ENCODE measurements around the gene SPNS2. TPM values are rescaled to one million over a fixed set of nuclear protein-coding genes. Genes with fewer than 3 reads are reported as not detected.

Gene SPNS2
- total RNA-seq, 1 donor from 2014 or later: 0.34 TPM

DNA sequence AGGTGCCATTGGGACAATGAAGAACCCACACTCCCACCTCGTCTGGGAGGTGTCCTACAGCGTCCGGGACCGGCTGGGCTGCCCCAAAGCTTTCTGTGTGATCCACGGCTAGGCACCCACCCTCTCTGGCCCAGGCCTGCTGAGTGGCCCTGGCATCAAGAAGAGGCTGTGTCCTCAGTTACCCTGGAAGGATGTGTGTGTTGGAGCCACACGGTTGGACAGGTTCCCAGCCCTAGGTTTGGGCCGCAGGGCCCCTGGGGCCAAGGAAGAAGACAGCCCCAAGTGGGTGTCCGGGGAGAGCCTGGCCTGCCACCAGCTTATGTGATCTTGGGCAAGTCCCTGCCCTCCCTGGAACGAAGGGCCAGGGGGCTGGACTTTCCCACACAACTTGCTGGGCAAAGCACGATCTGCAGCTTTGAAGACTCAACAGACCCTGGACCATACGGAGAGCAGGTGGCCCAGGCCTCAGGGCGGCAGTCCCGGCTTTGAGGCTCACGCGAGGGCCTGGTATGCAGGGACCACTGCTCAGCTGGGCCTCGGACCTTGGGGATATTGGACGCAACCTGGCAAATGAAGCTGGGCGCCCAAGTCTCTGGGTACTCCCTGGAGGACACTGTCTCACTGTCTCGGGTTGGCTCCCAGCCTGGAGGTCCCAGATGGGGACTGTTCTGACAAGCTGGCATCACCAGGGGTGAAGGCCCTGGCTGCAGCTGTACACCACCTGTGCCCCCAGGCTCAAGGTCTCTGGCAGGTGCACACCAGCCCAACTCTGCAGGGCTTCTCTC is 39.0 kb downstream of the SPNS2 start:
- Histone ChIP-seq H3K79me2 (ENCODE audit: low read depth) (no peaks in the 10 kb centered on the region), H3K27ac (no peak overlapping the region), H3K9ac (no peak overlapping the region), H3K36me3 (no peaks in the 10 kb centered on the region), H3K9me3 (ENCODE audit: low read depth) (no peaks in the 10 kb centered on the region), H3F3A (ENCODE audit: low read depth) (peaks cover 3% of the 10 kb centered on the region), H3K4me3 (no peak overlapping the region), H3K27me3 (no peaks in the 10 kb centered on the region), H3K4me1 (peaks cover 22% of the 10 kb centered on the region), H4K20me1 (ENCODE audit: low read depth) (no peaks in the 10 kb centered on the region), H2AFZ (replicated peaks) (no peak overlapping the region), H3K4me2 (no peak overlapping the region)
- TF ChIP-seq EZH2 (IDR thresholded peaks at IDR 0.05) (no peak), EZH2phosphoT487 (IDR thresholded peaks at IDR 0.05) (no peak)
- no peak overlapping the region for H3K4me3 Mint-ChIP-seq
- H3K4me1 Mint-ChIP-seq: no peaks in the 10 kb centered on the region
- H3K27me3 Mint-ChIP-seq (ENCODE audit: insufficient read depth, low read depth): peaks cover 3% of the 10 kb centered on the region
- peaks cover 3% of the 10 kb centered on the region for H3K36me3 Mint-ChIP-seq
- no peak for DNase-seq (ENCODE audit: low spot score)
- no peaks in the 10 kb centered on the region for H3K9me3 Mint-ChIP-seq
- H3K27ac Mint-ChIP-seq: no peak overlapping the region

DNA sequence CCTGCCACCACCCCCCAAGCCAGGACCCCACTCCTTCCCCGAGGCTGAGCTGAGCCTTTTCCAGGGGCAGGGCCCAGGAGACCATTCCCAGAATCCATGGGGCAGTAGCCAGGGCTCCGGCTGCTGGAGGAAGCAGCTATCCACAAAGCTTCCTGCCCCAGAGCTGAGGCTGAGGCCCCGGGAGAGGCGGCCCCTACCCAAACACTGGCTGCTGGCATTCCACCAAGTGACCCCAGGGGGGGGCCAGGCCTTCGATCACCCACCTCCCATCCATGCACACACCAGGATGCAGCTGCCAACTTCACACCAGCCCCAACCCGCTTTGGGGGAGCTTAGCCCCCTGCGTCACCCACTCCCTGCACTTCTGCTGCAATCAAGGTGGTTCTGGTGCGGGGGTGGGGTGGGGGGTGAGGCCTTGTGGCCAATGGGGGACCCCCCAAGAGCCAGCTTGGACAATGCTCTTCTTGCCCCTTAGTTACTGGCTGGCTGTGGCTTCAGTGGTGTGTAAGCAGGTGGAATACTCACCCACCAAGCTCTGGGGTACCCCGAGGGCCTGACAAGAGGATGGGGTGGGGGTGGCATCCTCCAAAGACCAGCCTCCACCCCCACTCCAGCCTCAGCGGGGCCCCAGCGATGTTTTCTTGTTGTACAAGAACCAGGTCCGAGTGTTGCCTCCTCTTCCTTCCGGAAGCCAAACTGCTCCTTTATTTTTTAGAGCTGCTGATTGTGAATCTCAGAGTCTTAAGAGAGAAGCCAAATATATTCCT is 39.7 kb downstream of the SPNS2 start:
- H3K4me3 Mint-ChIP-seq: no peak overlapping the region
- H3K4me1 ChIP-seq: peaks cover 22% of the 10 kb centered on the region
- H3K27ac Mint-ChIP-seq: no peak overlapping the region

DNA sequence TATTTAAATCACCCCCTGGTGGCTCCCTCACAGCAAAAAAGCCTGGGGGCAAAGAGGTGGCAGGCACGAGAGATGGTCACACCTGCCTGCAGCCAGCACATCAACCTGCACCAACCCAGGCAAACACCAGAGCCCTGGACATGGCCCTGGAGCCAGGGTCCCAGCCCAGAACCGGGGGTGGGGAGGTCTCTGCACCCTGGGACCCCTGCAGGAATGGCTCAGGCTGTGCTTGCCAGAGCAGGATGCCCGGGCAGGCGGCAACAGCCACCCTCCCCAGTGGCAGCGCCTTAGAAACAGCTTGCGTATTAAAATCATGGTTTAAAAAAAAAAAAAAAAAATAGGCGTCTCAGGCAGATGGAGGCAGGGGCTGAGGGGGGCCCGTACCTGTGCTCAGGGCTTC is 40.3 kb downstream of the SPNS2 start:
- Histone ChIP-seq H3K27ac (no peak overlapping the region), H3K4me3 (no peak overlapping the region), H3K36me3 (no peaks in the 10 kb centered on the region), H3K27me3 (no peaks in the 10 kb centered on the region), H3K9ac (no peak overlapping the region), H3K9me3 (ENCODE audit: low read depth) (no peaks in the 10 kb centered on the region), H3K4me1 (peaks cover 20% of the 10 kb centered on the region), H4K20me1 (ENCODE audit: low read depth) (no peaks in the 10 kb centered on the region), H3F3A (ENCODE audit: low read depth) (peaks cover 3% of the 10 kb centered on the region), H2AFZ (replicated peaks) (no peak overlapping the region), H3K4me2 (no peak overlapping the region), H3K79me2 (ENCODE audit: low read depth) (no peaks in the 10 kb centered on the region)
- Mint-ChIP-seq H3K9me3 (no peaks in the 10 kb centered on the region), H3K4me3 (no peak overlapping the region), H3K27me3 (ENCODE audit: insufficient read depth, low read depth) (no peaks in the 10 kb centered on the region), H3K27ac (no peak overlapping the region), H3K4me1 (no peaks in the 10 kb centered on the region), H3K36me3 (peaks cover 3% of the 10 kb centered on the region)
- DNase-seq (ENCODE audit: low spot score): no peak
- TF ChIP-seq EZH2 (IDR thresholded peaks at IDR 0.05) (no peak), EZH2phosphoT487 (IDR thresholded peaks at IDR 0.05) (no peak)
- TF ChIP-seq, protein P1, sequence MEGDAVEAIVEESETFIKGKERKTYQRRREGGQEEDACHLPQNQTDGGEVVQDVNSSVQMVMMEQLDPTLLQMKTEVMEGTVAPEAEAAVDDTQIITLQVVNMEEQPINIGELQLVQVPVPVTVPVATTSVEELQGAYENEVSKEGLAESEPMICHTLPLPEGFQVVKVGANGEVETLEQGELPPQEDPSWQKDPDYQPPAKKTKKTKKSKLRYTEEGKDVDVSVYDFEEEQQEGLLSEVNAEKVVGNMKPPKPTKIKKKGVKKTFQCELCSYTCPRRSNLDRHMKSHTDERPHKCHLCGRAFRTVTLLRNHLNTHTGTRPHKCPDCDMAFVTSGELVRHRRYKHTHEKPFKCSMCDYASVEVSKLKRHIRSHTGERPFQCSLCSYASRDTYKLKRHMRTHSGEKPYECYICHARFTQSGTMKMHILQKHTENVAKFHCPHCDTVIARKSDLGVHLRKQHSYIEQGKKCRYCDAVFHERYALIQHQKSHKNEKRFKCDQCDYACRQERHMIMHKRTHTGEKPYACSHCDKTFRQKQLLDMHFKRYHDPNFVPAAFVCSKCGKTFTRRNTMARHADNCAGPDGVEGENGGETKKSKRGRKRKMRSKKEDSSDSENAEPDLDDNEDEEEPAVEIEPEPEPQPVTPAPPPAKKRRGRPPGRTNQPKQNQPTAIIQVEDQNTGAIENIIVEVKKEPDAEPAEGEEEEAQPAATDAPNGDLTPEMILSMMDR (IDR thresholded peaks at IDR 0.05): no peak

More for the DNA sequence above, 39.7 kb downstream of the SPNS2 start:
- H3K9ac ChIP-seq: no peak overlapping the region
- no peaks in the 10 kb centered on the region for H4K20me1 ChIP-seq (ENCODE audit: low read depth)
- DNase-seq (ENCODE audit: low spot score): no peak
- H3K36me3 Mint-ChIP-seq: peaks cover 3% of the 10 kb centered on the region
- no peaks in the 10 kb centered on the region for H3K9me3 Mint-ChIP-seq
- peaks cover 3% of the 10 kb centered on the region for H3F3A ChIP-seq (ENCODE audit: low read depth)
- no peak overlapping the region for H3K4me2 ChIP-seq
- H3K9me3 ChIP-seq (ENCODE audit: low read depth): no peaks in the 10 kb centered on the region
- H3K27me3 Mint-ChIP-seq (ENCODE audit: insufficient read depth, low read depth): peaks cover under 1% of the 10 kb centered on the region
- no peak overlapping the region for H3K4me3 ChIP-seq
- H3K36me3 ChIP-seq: no peaks in the 10 kb centered on the region
- TF ChIP-seq, protein P1 (IDR thresholded peaks at IDR 0.05): no peak
- TF ChIP-seq EZH2phosphoT487 (IDR thresholded peaks at IDR 0.05) (no peak), EZH2 (IDR thresholded peaks at IDR 0.05) (no peak)
- H3K27me3 ChIP-seq: no peaks in the 10 kb centered on the region
- H3K27ac ChIP-seq: no peak overlapping the region
- no peak overlapping the region for H2AFZ ChIP-seq (replicated peaks)
- H3K4me1 Mint-ChIP-seq: no peaks in the 10 kb centered on the region
- H3K79me2 ChIP-seq (ENCODE audit: low read depth): no peaks in the 10 kb centered on the region

Measured in neural progenitor cell (in vitro differentiated cells).